Measurements from ENCODE around the gene ARID4B. TPM values are rescaled to one million over a fixed set of nuclear protein-coding genes. Genes with fewer than 3 reads are reported as not detected.
A peak's percentile ranks its signal among the peaks of the same experiment; 100 is the strongest.

ARID4B gene
- total and polyA plus RNA-seq, 2 of the 13 experiments (the other 11 are each of a cell fraction or from before 2014, with no cell fraction given): 9.7 to 24.6 TPM

DNA sequence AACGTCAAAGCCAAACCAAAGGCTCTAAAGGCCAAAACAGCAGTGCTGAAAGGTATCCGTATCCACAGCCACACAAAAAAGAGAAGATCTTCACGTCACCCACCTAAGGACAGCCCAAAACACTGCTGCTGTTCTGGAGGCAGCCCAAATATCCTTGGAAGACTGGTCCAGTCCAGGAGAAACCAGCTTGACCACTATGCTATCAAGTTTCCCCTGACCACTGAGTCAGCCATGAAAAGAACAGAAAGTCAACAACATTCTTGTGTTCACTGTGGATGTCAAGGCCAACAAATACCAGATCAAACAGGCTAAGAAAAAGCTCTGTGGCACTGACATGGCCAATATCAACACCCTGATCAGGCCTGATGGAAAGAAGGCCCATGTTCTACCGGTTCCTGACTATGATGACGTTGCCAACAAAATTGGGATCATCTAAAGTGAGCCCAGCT, 32.1 kb downstream of the ARID4B start (continued):
- TF ChIP-seq ZNF574 (CRISPR knock-in tag; IDR thresholded peaks at IDR 0.05): peak; percentile 60
- TF ChIP-seq NR2F6 (IDR thresholded peaks at IDR 0.05): peak; percentile 82
- peak; percentile 94 for TF ChIP-seq NR2F6 (CRISPR knock-in tag; IDR thresholded peaks at IDR 0.05)
- no peak for TF ChIP-seq PATZ1 (CRISPR knock-in tag; IDR thresholded peaks at IDR 0.05)
- TF ChIP-seq ZNF709 (CRISPR knock-in tag; IDR thresholded peaks at IDR 0.05): no peak
- TF ChIP-seq HOXA5 (CRISPR knock-in tag; IDR thresholded peaks at IDR 0.05): no peak
- no peak for TF ChIP-seq ZKSCAN5 (CRISPR knock-in tag; IDR thresholded peaks at IDR 0.05)
- no peak for TF ChIP-seq FOXM1 (CRISPR knock-in tag; IDR thresholded peaks at IDR 0.05)
- no peak for TF ChIP-seq ZNF367 (CRISPR knock-in tag; IDR thresholded peaks at IDR 0.05; ENCODE audit: borderline replicate concordance)
- no peak for TF ChIP-seq STAT5B (CRISPR knock-in tag; IDR thresholded peaks at IDR 0.05)
- TF ChIP-seq CENPBD1 (CRISPR knock-in tag; IDR thresholded peaks at IDR 0.05; ENCODE audit: borderline replicate concordance, low read depth): no peak
- TF ChIP-seq MBNL3 (CRISPR knock-in tag; conservative IDR thresholded peaks at IDR 0.05): no peak
- no peak for TF ChIP-seq MTA1 (CRISPR knock-in tag; IDR thresholded peaks at IDR 0.05; ENCODE audit: borderline replicate concordance)
- TF ChIP-seq SMAD9 (CRISPR knock-in tag; IDR thresholded peaks at IDR 0.05): no peak
- TF ChIP-seq, protein P1, sequence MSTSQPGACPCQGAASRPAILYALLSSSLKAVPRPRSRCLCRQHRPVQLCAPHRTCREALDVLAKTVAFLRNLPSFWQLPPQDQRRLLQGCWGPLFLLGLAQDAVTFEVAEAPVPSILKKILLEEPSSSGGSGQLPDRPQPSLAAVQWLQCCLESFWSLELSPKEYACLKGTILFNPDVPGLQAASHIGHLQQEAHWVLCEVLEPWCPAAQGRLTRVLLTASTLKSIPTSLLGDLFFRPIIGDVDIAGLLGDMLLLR (CRISPR knock-in tag; IDR thresholded peaks at IDR 0.05): no peak
- peak; percentile 55; the same call in 1 of the 2 replicates for TF ChIP-seq PRDM10 (CRISPR knock-in tag; IDR thresholded peaks at IDR 0.05; ENCODE audit: low read depth)
- no peak for TF ChIP-seq CENPX (CRISPR knock-in tag; IDR thresholded peaks at IDR 0.05)
- TF ChIP-seq SPEN (CRISPR knock-in tag; IDR thresholded peaks at IDR 0.05; ENCODE audit: low read depth): peak; percentile 67; the same call in 1 of the 2 replicates
- peak; percentile 96 for TF ChIP-seq ZFP90 (CRISPR knock-in tag; IDR thresholded peaks at IDR 0.05; ENCODE audit: borderline replicate concordance)
- TF ChIP-seq ZNF629 (CRISPR knock-in tag; conservative IDR thresholded peaks at IDR 0.05): no peak
- TF ChIP-seq ZNF790 (CRISPR knock-in tag; IDR thresholded peaks at IDR 0.05; ENCODE audit: borderline replicate concordance): no peak
- TF ChIP-seq ZNF652 (CRISPR knock-in tag; IDR thresholded peaks at IDR 0.05; ENCODE audit: borderline replicate concordance, low read depth): no peak
- peak; percentile 86 for TF ChIP-seq FOXA1 (IDR thresholded peaks at IDR 0.05)
- peak; percentile 98 for TF ChIP-seq FOXA1 (CRISPR knock-in tag; IDR thresholded peaks at IDR 0.05)

Data from HepG2 (cell line).